Suprapubic skin (tissue), 4 donors: Measurements from ENCODE around the gene KCNK4. TPM values are rescaled to one million over a fixed set of nuclear protein-coding genes. Genes with fewer than 3 reads are reported as not detected.
A peak's percentile ranks its signal among the peaks of the same experiment; 100 is the strongest.

Experiments used
- DNase-seq, 2 donors: peaks; one replicate each; pipeline ENCODE4 v3.0.0-alpha.2; 2019; ENCODE audit warnings: low spot score in 2 of 2
- H3K27ac ChIP-seq: fragments of 200-600 bp; sonication (generic); one replicate; pipeline ENCODE4 v1.5.1; 2019
- H3K27me3 ChIP-seq: fragments of 200-600 bp; sonication (generic); one replicate; pipeline ENCODE4 v1.5.1; 2019
- H3K36me3 ChIP-seq: fragments of 200-600 bp; sonication (generic); one replicate; pipeline ENCODE4 v1.5.1; 2019
- H3K4me1 ChIP-seq: fragments of 200-600 bp; sonication (generic); one replicate; pipeline ENCODE4 v1.5.1; 2019
- H3K4me3 ChIP-seq: fragments of 200-600 bp; sonication (generic); one replicate; pipeline ENCODE4 v1.5.1; 2019; ENCODE audit warnings: mild to moderate bottlenecking
- H3K9me3 ChIP-seq: fragments of 200-600 bp; sonication (generic); one replicate; pipeline ENCODE4 v1.5.1; 2019
- EP300 ChIP-seq: sonication (generic); formaldehyde crosslinking; IDR thresholded peaks from one replicate; pipeline ENCODE4 v1.6.1; 2017; ENCODE audit warnings: antibody characterized with exemption
- POLR2A ChIP-seq, 2 donors: fragments of 450-650 bp; IDR thresholded peaks; one replicate each; pipeline ENCODE4 v1.6.1; 2017; ENCODE audit warnings: antibody characterized with exemption in 2 of 2, mild to moderate bottlenecking in 2 of 2, moderate library complexity in 2 of 2
- POLR2AphosphoS5 ChIP-seq, 3 donors: sonication (generic); formaldehyde crosslinking; IDR thresholded peaks; one replicate each; pipeline ENCODE4 v1.6.1; 2017; ENCODE audit warnings: antibody characterized with exemption in 3 of 3
- WGBS: methylation state at CpG from one replicate; pipeline ENCODE4 v1.1.5; 2018; 5-methylcytosine and 5-hydroxymethylcytosine counted together
- total RNA-seq, 4 donors: library from RNA; depleted of rRNA; stranded (reverse); fragments of >200 nt; gene quantifications; one replicate each; pipeline ENCODE4 v1.1.0, GENCODE V29; 2016
- TF ChIP-seq, protein P1 (sequence below), 2 donors: fragments of 200-600 bp in 1 of 2; fragments of 450-650 bp in 1 of 2; sonication (generic) in 1 of 2; IDR thresholded peaks; one replicate each; pipeline ENCODE4 v1.5.1; 2016 to 2019; ENCODE audit warnings: antibody characterized with exemption in 2 of 2, mild to moderate bottlenecking in 1 of 2, moderate library complexity in 1 of 2

Gene KCNK4
- total RNA-seq, 4 donors from 2014 or later = not detected

DNA sequence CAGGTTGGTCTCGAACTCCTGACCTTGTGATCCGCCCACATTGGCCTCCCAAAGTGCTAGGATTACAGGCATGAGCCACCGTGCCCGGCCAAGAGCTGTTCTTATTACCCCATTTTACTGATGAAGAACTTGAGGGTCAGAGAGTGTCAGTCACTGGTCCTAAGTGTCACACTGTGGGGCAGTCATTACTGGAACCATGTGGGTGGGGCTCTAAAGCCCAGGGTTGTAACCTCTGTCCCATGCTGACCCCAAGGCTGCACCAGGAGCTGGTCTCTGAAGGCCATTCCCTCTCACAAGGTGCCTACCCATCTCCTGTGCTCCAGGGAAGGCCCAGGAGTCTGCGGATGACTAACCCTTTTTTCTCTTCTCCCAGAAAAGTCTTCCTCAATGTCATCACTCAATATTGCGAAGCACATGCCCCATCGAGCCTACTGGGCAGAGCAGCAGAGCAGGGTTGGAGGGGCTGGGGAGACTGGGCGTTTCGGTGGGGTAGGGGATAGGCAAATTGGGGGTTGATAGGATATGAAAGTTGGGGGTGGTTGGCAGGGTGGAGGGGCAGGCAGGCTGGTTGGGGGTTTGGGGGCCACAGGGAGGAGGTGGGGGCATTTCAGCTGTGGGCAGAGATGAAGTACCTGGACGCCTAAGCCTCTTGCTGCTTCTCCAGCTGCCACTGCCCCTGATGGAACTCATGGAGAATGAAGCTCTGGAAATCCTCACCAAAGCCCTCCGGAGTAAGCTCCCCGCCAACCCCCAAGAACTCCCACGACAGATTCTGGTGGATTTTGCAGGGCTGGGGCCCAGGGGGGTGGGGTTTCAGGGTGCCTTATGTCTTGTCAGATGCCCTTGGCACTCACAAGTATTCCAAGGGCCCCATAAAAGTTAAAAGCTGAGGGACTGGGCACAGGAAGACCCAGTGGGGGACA is 12.3 kb downstream of the KCNK4 start:
- WGBS = 88% methylated on average over 10 of the region's 13 CpGs
- TF ChIP-seq, protein P1, sequence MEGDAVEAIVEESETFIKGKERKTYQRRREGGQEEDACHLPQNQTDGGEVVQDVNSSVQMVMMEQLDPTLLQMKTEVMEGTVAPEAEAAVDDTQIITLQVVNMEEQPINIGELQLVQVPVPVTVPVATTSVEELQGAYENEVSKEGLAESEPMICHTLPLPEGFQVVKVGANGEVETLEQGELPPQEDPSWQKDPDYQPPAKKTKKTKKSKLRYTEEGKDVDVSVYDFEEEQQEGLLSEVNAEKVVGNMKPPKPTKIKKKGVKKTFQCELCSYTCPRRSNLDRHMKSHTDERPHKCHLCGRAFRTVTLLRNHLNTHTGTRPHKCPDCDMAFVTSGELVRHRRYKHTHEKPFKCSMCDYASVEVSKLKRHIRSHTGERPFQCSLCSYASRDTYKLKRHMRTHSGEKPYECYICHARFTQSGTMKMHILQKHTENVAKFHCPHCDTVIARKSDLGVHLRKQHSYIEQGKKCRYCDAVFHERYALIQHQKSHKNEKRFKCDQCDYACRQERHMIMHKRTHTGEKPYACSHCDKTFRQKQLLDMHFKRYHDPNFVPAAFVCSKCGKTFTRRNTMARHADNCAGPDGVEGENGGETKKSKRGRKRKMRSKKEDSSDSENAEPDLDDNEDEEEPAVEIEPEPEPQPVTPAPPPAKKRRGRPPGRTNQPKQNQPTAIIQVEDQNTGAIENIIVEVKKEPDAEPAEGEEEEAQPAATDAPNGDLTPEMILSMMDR (IDR thresholded peaks at IDR 0.05) = no peak
- no peak for TF ChIP-seq POLR2A (IDR thresholded peaks at IDR 0.05)
- TF ChIP-seq EP300 = no peak
- TF ChIP-seq POLR2AphosphoS5 (IDR thresholded peaks at IDR 0.05) = no peak
- peaks cover 56% of the 10 kb centered on the region for H3K4me1 ChIP-seq
- H3K36me3 ChIP-seq = no peaks in the 10 kb centered on the region
- H3K27ac ChIP-seq = peak overlapping the region; percentile 96
- peaks cover 22% of the 10 kb centered on the region for H3K27me3 ChIP-seq
- no peaks in the 10 kb centered on the region for H3K9me3 ChIP-seq
- no peak overlapping the region for H3K4me3 ChIP-seq
- DNase-seq = no peak

DNA sequence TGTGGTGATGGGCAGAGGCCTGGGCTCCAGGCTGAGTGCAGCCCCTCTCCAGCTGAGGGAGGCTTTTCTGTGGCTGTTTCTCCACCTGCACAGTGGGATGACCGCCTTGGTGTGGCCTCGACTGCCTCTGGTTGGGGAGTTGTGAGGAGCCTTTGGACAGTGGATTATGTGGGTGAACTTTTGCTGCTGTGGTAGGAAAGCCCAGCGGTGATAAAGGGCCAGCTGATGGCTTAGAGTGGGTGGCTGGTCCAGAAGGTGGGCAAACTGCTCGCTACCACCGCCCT is 12.9 kb downstream of the KCNK4 start:
- no peak for DNase-seq
- WGBS = no CpG with 5 or more reads among the region's 5 CpGs
- TF ChIP-seq POLR2A (IDR thresholded peaks at IDR 0.05) (no peak), EP300 (no peak), POLR2AphosphoS5 (IDR thresholded peaks at IDR 0.05) (no peak)
- TF ChIP-seq, protein P1 (IDR thresholded peaks at IDR 0.05) = no peak
- H3K27me3 ChIP-seq = peaks cover 20% of the 10 kb centered on the region
- H3K9me3 ChIP-seq = no peaks in the 10 kb centered on the region
- no peaks in the 10 kb centered on the region for H3K36me3 ChIP-seq
- peak overlapping the region; percentile 84 for H3K4me3 ChIP-seq
- peaks cover 53% of the 10 kb centered on the region for H3K4me1 ChIP-seq
- peak overlapping the region; percentile 96 for H3K27ac ChIP-seq

DNA sequence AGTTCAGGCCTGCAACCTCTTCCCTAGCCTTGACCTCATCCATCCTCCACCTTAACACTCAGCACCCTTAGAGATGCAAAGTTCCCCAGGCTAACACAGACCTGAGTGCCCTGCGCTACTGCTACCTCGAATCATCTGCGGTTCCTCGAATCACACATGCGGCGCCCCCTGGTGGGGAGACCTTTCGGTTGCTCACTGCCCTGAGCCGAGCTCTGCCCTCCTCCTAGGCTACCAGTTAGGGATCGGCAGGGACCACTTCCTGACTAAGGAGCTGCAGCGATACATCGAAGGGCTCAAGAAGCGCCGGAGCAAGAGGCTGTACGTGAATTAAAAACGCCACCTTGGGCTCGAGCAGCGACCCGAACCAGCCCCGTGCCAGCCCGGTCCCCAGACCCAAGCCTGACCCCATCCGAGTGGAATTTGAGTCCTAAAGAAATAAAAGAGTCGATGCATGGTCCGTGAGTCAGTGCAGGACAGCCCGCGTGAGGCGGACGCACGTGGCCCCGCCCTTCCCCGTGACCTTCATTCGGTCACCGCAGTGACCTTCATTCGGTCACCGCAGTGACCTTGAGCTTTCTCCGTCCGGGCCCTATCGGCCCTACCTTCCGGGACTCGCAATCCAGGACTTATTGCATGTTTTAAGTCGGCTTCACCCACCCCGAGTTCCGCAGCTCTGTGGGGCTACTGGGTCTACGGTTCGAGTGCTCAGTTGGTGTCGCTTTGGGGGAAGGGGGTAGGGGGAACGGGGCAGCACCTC is 13.4 kb downstream of the KCNK4 start:
- H3K36me3 ChIP-seq = no peaks in the 10 kb centered on the region
- DNase-seq = peak; percentile 97 to 98
- H3K27ac ChIP-seq = peak overlapping the region; percentile 96
- H3K4me1 ChIP-seq = peaks cover 48% of the 10 kb centered on the region
- under 1% methylated on average over 22 of the region's 46 CpGs for WGBS
- H3K4me3 ChIP-seq = peak overlapping the region; percentile 84
- TF ChIP-seq EP300 (no peak), POLR2AphosphoS5 (IDR thresholded peaks at IDR 0.05) (peak in 1 of 3 donors; percentile 52)
- TF ChIP-seq, protein P1 (IDR thresholded peaks at IDR 0.05) = peak; percentile 77 to 87
- H3K27me3 ChIP-seq = peaks cover 15% of the 10 kb centered on the region
- H3K9me3 ChIP-seq = no peaks in the 10 kb centered on the region

DNA sequence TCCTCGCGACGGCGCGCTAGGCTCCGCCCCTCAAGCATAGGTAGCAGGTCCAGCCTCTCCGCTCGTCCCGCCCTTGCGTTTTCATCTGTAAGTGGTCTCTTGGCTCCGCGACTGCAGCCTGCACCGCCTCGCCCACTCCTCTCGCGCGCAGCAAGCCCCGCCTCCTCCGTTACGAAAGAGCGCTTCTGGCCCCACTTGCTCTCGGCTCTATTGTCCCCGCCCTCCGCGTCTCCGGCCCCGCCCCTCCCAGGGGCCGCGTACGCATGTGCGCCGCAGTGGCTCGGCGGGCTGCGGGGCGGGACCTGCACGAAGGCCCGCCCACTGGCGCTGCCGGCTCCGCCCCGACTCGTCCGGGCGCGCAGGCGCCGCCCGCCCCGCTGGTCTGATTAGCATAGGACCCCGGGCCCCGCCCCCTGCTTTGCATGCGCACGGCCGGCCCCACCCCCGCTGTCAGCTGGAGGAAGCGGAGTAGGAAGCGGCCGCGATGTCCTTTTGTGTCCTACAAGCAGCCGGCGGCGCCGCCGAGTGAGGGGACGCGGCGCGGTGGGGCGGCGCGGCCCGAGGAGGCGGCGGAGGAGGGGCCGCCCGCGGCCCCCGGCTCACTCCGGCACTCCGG is 14.1 kb downstream of the KCNK4 start, which contains the start of gene ESRRA:
ESRRA (plus strand) TSS at position 450 of the 616 bp plus-strand sequence. CDS start 1,656 bp downstream, outside the sequence.
- H3K36me3 ChIP-seq = no peaks in the 10 kb centered on the region
- peak within 1 kb of the TSS; percentile 84 for H3K4me3 ChIP-seq
- TF ChIP-seq POLR2AphosphoS5 (IDR thresholded peaks at IDR 0.05) (no peak), POLR2A (IDR thresholded peaks at IDR 0.05) (no peak), EP300 (no peak)
- TF ChIP-seq, protein P1 (IDR thresholded peaks at IDR 0.05) = no peak
- peaks cover 41% of the 10 kb centered on the region for H3K4me1 ChIP-seq
- DNase-seq = peak; percentile 100
- H3K9me3 ChIP-seq = no peaks in the 10 kb centered on the region
- peaks cover 8% of the 10 kb centered on the region for H3K27me3 ChIP-seq
- no CpG with 5 or more reads among the region's 81 CpGs for WGBS
- H3K27ac ChIP-seq = peak within 1 kb of the TSS; percentile 96
